GM21367 (cell line): Measurements from ENCODE around the gene ZSCAN9.

ENCODE experiments used
- ATAC-seq: cut with Tn5 transposase; IDR thresholded peaks from one replicate; pipeline ENCODE4 v1.9.1; 2021; ENCODE audit not compliant: unreplicated experiment

The ZSCAN9 gene

DNA sequence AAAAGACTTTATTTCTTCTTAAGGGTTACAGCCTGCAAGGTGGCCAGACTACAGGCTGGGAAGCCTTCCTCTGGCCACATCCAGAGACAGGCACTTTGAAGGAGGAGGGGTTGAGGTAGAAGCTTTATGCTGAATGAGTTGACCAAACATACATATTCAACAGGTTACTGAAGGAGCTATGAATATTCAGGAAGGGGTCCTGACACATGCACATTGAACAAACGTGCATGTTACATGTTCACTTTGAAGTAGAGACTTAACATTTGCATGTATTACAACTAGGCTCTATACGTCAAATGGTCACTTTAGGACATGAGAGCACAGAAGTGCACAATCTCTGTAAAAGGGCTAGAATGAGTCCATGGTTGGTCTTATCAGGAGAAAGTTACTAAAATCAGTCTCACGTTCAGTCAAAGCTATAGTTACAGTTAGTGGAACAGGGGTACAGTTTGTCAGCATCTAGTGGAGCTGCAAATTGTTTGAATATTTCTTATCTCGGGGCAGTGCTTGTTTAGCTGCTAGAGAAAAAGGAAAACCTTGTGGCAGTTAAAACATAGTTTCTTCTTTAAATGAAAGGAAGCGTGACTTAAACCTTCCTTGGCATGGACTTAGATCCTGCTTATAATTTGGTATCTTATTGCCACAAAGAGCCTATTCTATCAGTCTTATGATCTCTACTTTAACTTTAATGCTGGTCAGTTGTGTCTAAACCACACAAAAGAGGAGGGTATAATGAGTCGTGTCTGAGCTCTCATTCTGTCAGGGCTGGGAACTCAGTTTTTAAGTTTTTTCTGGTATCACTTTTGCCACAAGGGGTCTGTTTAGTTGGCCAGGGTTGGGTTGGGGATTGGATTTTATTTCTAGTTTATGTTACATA, 4.6 kb upstream of the ZSCAN9 start:
- ATAC-seq = no peak

DNA sequence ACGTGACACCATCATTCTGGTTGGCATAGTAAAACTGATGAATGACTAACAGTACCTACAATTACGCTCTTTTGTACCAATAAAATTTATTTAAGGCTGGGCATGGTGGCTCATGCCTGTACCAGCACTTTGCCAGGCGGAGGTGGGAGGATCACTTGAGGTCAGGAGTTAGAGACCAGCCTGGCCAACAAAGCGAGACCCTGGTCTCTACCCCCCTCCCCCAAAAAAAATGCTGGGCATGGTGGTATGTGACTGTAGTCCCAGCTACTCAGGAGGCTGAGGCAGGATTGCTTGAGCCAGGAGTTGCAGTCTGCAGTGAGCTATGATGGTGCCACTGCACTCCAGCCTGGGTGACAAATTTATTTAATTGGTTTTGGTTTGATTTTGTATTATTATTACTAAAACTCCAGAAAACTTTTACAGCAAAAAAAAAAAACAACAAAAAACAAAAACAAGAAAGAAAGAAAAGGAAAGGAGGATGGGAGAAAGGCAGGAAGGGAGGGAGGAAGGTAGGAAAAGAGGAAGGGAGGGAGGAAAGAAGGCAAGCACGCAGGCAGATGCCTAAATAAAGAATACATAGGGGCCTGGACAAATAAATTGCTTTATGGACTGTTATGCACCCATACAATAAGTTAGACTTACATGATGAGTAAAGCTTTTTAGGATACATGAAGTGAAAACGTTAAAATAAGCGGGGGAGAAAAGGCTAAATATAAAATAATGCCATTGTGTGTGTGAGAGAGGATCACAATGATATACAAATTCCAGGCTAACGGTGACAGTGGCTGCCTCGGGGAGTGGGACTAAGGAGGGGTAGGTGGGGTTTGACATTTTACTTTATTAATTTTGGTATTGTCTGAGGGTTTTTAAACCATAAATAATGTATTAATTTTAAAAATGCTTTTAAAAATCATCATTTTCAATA, 682 bp upstream of the ZSCAN9 start:
- ATAC-seq = no peak

DNA sequence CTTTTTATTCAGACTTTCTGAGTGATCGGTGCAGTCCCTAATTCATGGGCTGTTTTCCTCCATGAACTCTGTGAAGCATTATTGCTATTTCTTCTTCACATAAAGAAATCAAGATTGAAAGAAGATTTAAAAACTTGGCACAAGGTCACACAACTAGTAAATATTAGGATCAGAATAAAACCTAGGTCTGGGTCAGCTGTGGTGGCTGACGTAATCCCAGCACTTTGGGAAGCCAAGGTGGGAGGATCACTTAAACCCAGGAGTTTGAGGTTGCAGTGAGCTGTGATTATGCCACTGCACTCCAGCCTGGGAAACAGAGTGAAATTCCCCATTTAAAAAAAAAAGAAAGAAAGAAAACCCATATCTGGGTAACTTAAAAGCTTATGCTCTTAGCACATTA, 1.4 kb downstream of the ZSCAN9 start:
- ATAC-seq = no peak

DNA sequence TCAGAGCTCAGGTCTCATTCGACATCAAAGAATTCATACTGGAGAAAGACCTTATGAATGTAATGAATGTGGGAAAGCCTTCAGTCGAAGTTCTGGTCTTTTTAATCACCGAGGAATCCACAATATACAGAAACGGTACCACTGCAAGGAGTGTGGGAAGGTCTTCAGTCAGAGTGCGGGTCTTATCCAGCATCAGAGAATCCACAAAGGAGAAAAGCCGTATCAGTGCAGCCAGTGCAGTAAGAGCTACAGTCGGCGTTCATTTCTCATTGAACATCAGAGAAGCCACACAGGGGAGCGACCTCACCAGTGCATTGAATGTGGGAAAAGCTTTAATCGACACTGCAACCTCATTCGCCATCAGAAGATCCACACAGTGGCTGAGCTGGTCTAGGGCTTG, 7.7 kb downstream of the ZSCAN9 start:
- no peak for ATAC-seq

GRCh38 chr6:28235912-28236452, 10.9 kb downstream of the ZSCAN9 start:
- no peak for ATAC-seq

DNA sequence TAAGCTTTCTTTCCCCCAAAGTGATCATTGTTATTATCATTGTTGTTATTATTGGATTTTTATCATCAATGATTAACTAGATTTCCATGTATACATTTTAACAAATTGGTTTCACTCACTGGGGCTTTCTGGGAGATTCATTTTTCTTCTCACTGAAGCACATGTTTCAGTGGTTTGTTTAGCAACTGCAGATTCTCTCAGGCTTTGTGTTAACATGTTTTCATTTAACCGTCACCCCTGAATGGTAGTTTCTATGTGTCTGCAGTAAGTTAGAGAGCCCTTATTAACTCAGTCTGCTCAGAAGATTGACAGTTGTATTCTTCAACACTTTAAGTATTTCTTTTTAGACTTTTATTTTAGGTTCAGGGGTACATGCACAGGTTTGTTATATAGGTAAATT, 14.6 kb downstream of the ZSCAN9 start:
- no peak for ATAC-seq

DNA sequence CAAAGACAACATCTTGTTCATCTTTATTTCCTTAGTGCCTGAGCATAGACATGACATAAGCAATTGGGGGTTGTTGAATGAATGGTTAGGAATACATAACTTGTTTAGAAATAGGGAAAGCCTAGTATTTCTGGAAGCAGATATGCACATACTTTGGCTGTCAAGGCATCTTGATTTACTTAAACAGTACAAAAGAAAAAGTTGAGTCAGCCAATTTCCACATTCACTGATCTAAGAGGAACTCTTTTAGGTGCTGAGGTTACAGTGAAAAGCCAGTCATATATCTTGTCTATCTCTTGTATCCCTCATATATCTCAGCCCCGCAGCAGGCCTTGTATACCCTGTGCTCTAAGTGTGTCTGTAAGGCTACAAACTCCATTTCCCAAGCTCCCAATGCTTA, 15.4 kb downstream of the ZSCAN9 start:
- ATAC-seq = no peak

- ATAC-seq = no peak
These were observed 18.9 kb downstream of the ZSCAN9 start for GRCh38 chr6:28243946-28244345.

- no peak for ATAC-seq
These were observed 20.3 kb downstream of the ZSCAN9 start for GRCh38 chr6:28245206-28245941.

DNA sequence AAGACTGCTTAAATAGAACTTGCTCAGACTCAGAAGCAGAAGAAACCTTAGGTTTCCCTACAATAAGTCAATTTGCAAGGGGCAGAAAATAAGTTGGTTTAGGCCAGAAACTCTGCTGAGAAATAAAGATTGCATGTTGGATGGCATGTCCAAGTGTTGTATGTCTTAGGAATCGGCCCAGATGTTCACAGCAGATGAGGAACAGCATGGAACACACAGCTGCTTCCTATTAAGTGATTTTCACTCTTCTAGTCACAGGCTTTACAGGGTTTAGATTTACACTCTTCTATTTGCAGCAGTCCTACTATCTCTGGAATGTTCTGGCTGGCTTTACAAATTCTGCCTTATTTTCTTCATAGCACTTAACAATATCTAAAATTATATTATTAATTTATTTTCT, 23.8 kb downstream of the ZSCAN9 start:
- ATAC-seq = no peak

- ATAC-seq = no peak
These were observed 25.7 kb downstream of the ZSCAN9 start for GRCh38 chr6:28250747-28251146.

DNA sequence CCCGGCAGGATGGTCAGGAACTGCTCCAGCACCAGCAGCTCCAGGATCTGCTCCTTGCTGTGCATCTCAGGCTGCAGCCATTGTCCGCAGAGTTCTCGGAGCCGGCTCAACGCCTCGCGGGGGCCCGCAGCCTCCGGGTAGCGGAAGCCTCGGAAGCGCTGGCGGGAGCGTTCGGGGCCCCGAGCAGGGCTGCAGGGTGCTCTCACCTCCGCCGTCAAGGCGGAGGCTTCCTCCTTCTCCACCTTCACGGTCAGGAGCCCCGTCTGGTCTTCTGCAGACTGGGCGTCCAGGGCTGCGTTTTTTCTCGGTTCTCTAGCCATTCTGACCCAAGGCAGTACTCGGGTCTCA, 26.6 kb downstream of the ZSCAN9 start:
- peak; percentile 27 for ATAC-seq

DNA sequence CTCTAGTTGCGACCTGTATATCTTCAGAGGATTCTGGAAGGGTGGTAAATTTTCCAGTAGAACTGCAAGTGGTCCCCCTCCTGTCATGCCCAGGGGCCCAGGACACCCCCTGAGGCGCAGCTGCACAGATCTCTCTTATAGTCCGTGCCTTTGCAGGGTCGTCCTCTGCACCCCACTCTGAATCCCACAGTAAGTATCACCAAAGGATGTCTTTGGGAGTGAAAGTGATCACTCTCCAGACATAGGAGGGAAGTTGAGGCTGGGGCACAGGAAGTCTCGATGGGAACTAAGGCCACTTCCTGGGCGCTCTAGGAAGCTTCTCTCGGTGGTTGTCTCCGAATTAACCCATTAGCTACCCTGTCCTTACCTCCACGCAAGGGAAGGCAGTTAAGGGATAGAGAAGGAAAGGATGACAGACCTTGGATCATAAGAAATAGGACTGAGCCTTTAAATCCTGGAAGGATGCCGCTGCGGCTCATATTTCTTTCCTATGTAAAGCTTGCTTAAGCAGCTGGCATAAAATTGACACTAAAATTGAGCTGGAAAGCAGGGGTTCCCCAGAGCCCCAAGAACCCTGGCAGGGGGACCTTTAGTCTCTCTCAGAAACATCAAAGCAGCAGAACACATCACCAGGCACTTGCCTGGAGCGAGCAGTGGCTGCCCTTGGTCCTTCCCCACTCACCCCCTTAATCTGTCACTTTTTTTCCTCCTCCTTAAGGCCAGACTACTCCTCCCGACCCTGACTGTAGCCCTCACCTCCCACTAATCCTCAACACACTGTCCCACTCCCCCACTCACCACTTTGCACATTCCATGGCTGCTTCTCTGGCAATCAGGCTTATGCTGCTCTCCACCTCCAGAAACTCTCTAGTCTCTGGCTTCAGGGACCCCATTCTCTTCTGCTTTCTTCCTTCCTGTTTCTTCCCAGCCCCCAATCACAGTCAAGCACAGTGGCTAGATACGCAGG, 27.2 kb downstream of the ZSCAN9 start, which contains the start of gene ZKSCAN4:
Gene ZKSCAN4 (minus strand): TSS at position 261 of the 967 bp plus-strand sequence. CDS start 289 bp downstream, outside the sequence.
- peak; percentile 73 for ATAC-seq

DNA sequence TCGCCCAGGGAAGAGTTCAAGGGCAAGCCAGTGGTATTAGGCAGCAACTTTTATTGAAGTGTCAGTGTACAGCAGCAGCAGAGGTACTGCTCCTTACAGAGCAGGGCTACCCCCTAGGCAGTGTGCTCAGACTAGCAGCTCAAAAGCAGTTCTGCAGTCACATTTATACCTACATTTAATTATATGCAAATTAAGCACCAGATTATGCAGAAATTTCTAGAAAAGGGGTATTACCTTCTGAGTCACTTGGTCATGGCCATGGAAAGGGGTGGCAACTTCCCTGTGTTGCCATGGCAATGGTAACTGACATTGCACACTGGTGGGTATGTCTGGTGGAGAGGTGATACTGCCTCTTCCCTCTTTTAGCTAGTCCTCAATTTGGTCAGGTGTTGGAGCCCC, 29.0 kb downstream of the ZSCAN9 start:
- no peak for ATAC-seq

DNA sequence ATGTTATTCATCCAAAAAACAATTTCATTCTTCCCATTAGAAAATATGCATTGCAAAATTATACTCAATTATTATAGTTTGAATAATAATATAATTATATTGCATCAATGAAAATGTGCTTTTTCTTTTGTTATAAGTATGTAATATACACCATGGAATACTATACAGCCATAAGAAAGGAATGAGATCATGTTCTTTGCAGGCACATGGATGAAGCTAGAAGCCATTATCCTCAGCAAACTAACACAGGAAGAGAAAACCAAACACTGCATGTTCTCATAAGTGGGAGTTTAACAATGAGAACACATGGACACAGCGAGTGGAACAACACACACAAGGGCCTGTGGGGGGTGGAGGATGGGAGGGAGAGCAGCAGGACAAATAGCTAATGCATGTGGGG, 32.0 kb downstream of the ZSCAN9 start:
- no peak for ATAC-seq

- ATAC-seq = no peak
These were observed 34.1 kb downstream of the ZSCAN9 start, which contains the start of gene NKAPL for GRCh38 chr6:28258877-28259777. Gene NKAPL, plus strand, starts transcription at chr6:28259297. Its CDS starts 75 bp downstream, at chr6:28259372.

- no peak for ATAC-seq
These were observed 38.8 kb downstream of the ZSCAN9 start for GRCh38 chr6:28263922-28264321.

DNA sequence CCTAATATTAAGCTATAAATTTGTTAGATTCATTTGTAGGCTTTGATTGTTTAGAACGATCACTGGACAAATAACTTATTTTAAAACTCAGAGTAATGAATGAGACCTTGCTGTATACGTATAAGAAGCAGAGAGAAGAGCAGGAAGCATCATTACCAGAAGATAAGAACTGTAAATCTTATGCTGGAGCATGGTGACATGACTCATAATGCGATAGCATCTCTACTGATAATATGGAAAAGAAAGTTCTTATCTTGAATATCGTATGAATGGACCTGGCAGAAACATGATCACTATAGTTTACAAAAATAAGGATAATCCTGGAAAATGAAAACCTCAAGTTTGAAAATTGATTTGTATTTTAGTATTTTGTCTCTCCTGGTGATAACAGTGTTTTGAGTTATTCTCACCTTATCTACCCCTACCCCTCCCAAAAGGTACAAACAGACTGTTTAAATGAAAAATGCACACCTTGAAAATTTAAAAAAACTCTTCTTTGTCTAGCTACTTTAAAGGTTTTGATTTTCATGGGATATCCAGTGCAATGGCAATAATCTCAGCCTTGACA, 39.8 kb downstream of the ZSCAN9 start:
- ATAC-seq = no peak
